ENCODE results near the gene FBXL2.

FBXL2 gene

GRCh38 chr3:33425453-33425852 lies 148.2 kb downstream of the FBXL2 start:
- in situ Hi-C loops (cut with HindIII; ENCODE audit: low sequenced_read_pairs), result loop anchor here (25.0 kb wide), 1 partner anchor 362 kb away; the partner anchor contains the start of gene PDCD6IP

GRCh38 chr3:33426068-33426467 lies 148.8 kb downstream of the FBXL2 start:
- in situ Hi-C loops (cut with HindIII; ENCODE audit: low sequenced_read_pairs), result loop anchor here (25.0 kb wide), 1 partner anchor 361 kb away; the partner anchor contains the start of gene PDCD6IP

GRCh38 chr3:33426630-33427317 lies 149.5 kb downstream of the FBXL2 start:
- in situ Hi-C loops (cut with HindIII; ENCODE audit: low sequenced_read_pairs), result loop anchor here (25.0 kb wide), 1 partner anchor 361 kb away; the partner anchor contains the start of gene PDCD6IP

- in situ Hi-C loops (cut with HindIII; ENCODE audit: low sequenced_read_pairs), result loop anchor here (25.0 kb wide), 1 partner anchor 359 kb away; the partner anchor contains the start of gene PDCD6IP
Observed at GRCh38 chr3:33428734-33429133, 151.5 kb downstream of the FBXL2 start.

- in situ Hi-C loops (cut with HindIII; ENCODE audit: low sequenced_read_pairs), result loop anchor here (25.0 kb wide), 1 partner anchor 358 kb away; the partner anchor contains the start of gene PDCD6IP
Observed at GRCh38 chr3:33429306-33429705, 152.1 kb downstream of the FBXL2 start.

- in situ Hi-C loops (cut with HindIII; ENCODE audit: low sequenced_read_pairs), result loop anchor here (25.0 kb wide), 1 partner anchor 357 kb away; the partner anchor contains the start of gene PDCD6IP
Observed at GRCh38 chr3:33430061-33430460, 152.8 kb downstream of the FBXL2 start.

- in situ Hi-C loops (cut with HindIII; ENCODE audit: low sequenced_read_pairs), result loop anchor here (25.0 kb wide), 1 partner anchor 357 kb away; the partner anchor contains the start of gene PDCD6IP
Observed at GRCh38 chr3:33430571-33430970, 153.3 kb downstream of the FBXL2 start.

- in situ Hi-C loops (cut with HindIII; ENCODE audit: low sequenced_read_pairs), result loop anchor here (25.0 kb wide), 1 partner anchor 353 kb away; the partner anchor contains the start of gene PDCD6IP
Observed at GRCh38 chr3:33433843-33434242, 156.6 kb downstream of the FBXL2 start.
